ENCODE data around the gene VAPA.

- TF ChIP-seq POLR2AphosphoS5 (IDR thresholded peaks at IDR 0.05) (no peak), POLR2A (IDR thresholded peaks at IDR 0.05) (no peak), EP300 (IDR thresholded peaks at IDR 0.05) (no peak), CTCF (IDR thresholded peaks at IDR 0.05) (no peak)
Observed at GRCh38 chr18:9878095-9878494, 35.7 kb upstream of the VAPA start.

Measured in sigmoid colon (tissue), 4 donors.